Natural killer cell (primary cell): ENCODE measurements around the gene ANTXRL. TPM values are rescaled to one million over a fixed set of nuclear protein-coding genes. Genes with fewer than 3 reads are reported as not detected.
A peak's percentile ranks its signal among the peaks of the same experiment; 100 is the strongest.
"Not testable (repeated sequence)": the region's sequence is repeated elsewhere in the genome, so short reads cannot be mapped to it uniquely, and the experiment has no call there.

Source experiments
- ATAC-seq, 3 donors: fragments of 150-1000 bp in 2 of 3; fragments of 200-7000 bp in 1 of 3; cut with Tn5 transposase; 1 replicate in 1 of 3; 2 replicates in 2 of 3; pipeline ENCODE4 v1.10.0; 2021; ENCODE audit warnings: mild to moderate bottlenecking in 2 of 3, moderate library complexity in 2 of 3
- DNase-seq, 2 donors: peaks; one replicate each; pipeline versions ENCODE4 v3.0.0 to v3.0.0-alpha.2; 2013 to 2021; ENCODE audit warnings: mixed read lengths in 1 of 2
- H3K27ac ChIP-seq: one replicate; pipeline ENCODE4 v1.5.1; 2013; ENCODE audit warnings: mild to moderate bottlenecking, low read length
- H3K27me3 ChIP-seq: one replicate; pipeline ENCODE4 v1.6.1; 2013; ENCODE audit warnings: low read length; ENCODE audit not compliant: control insufficient read depth, insufficient read depth
- H3K36me3 ChIP-seq: one replicate; pipeline ENCODE4 v1.6.1; 2013; ENCODE audit warnings: low read length; ENCODE audit not compliant: control insufficient read depth, insufficient read depth
- H3K4me1 ChIP-seq: one replicate; pipeline ENCODE4 v1.6.1; 2013; ENCODE audit warnings: low read length; ENCODE audit not compliant: control insufficient read depth, insufficient read depth
- H3K4me3 ChIP-seq: one replicate; pipeline ENCODE4 v1.5.1; 2013; ENCODE audit warnings: low read length
- H3K9me3 ChIP-seq: one replicate; pipeline ENCODE4 v1.6.1; 2013; ENCODE audit warnings: low read length; ENCODE audit not compliant: control insufficient read depth, insufficient read depth
- H3K27ac Mint-ChIP-seq, 2 donors: one replicate each; pipeline ENCODE4 v1.8.0; 2022; ENCODE audit warnings: mild to moderate bottlenecking in 2 of 2, mixed read lengths in 2 of 2, moderate library complexity in 1 of 2
- H3K27me3 Mint-ChIP-seq, 2 donors: one replicate each; pipeline ENCODE4 v1.8.0; 2022; ENCODE audit warnings: low read depth in 2 of 2, mixed read lengths in 2 of 2
- H3K36me3 Mint-ChIP-seq: one replicate; pipeline ENCODE4 v1.8.0; 2022; ENCODE audit warnings: mixed read lengths
- H3K4me1 Mint-ChIP-seq, 2 donors: one replicate each; pipeline ENCODE4 v1.8.0; 2022; ENCODE audit warnings: mixed read lengths in 2 of 2
- H3K4me3 Mint-ChIP-seq: one replicate; pipeline ENCODE4 v1.8.0; 2022; ENCODE audit warnings: mild to moderate bottlenecking, moderate library complexity, mixed read lengths
- H3K9me3 Mint-ChIP-seq, 2 donors: one replicate each; pipeline ENCODE4 v1.8.0; 2022; ENCODE audit warnings: mixed read lengths in 2 of 2
- WGBS: methylation state at CpG from one replicate; pipeline ENCODE4 v1.1.7; 2013; ENCODE audit warnings: missing lambda C conversion rate; ENCODE audit not compliant: insufficient coverage; 5-methylcytosine and 5-hydroxymethylcytosine counted together
- intact Hi-C: fragments of 100-400 bp; cut with micrococcal nuclease; formaldehyde crosslinking; loops from one replicate; pipeline ENCODE4 v1.14.2; 2022
- total RNA-seq, 4 donors: library from RNA; stranded (reverse); fragments of 120-200 nt in 1 of 4; gene quantifications; one replicate each; pipeline versions ENCODE4 v1.2.3 to v1.2.4, GENCODE V29; 2013 to 2022
- TF ChIP-seq, protein P1 (sequence below): fragments of 200-600 bp; IDR thresholded peaks from one replicate; pipeline ENCODE4 v1.8.0; 2022; ENCODE audit warnings: antibody characterized with exemption

ANTXRL gene
- total RNA-seq, 3 donors from 2014 or later (not counting 1 experiment from before 2014, with no cell fraction given) = not detected

DNA sequence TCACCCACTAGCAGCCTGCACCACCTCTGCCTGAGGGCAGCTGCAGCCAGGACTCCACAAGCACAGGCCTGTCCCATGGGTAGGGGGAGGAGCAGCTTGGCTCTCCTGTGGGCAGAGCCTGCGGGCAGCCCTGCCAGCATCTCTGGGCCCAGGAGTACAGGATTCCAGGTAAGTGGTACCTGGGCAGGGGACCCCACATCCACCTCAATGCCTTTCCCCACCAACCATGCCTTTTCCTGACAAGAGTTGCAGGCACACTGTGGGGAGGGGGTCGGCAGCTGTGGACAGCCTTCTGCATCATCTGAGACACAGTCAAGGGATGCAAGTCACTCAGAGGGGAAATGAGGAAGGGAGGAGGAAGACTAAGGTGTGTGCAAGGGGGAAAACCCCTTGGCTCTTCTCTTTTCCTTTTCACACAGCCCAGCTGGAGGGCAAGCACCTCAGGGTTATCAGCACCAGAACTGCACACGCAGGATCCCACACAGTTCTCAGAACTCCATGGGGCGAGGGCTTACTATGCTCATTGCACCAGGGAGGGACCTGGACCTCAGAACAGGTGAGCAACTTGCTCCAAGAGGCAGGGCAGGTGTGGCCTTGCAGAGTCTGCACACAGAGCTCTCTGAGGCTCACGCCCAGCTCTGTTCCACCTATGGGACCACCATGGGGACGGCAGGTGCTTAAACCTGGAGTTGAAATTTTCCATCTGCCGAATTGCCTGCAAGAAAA is 16.5 kb upstream of the ANTXRL start:
- DNase-seq (peak in 1 of 2 donors; percentile 43), ATAC-seq (no peak)
- Mint-ChIP-seq H3K4me1 (peaks cover 0 to 6% of the 10 kb centered on the region in 2 donors), H3K27ac (peak overlapping the region in 1 of 2 donors; percentile 41), H3K27me3 (peaks cover 0 to 3% of the 10 kb centered on the region in 2 donors), H3K36me3 (no peaks in the 10 kb centered on the region), H3K4me3 (no peak overlapping the region), H3K9me3 (no peaks in the 10 kb centered on the region)
- Histone ChIP-seq H3K36me3 (no peaks in the 10 kb centered on the region), H3K4me3 (no peak overlapping the region), H3K27me3 (no peaks in the 10 kb centered on the region), H3K27ac (peak overlapping the region; percentile 68), H3K9me3 (no peaks in the 10 kb centered on the region), H3K4me1 (peaks cover 52% of the 10 kb centered on the region)
- TF ChIP-seq, protein P1, sequence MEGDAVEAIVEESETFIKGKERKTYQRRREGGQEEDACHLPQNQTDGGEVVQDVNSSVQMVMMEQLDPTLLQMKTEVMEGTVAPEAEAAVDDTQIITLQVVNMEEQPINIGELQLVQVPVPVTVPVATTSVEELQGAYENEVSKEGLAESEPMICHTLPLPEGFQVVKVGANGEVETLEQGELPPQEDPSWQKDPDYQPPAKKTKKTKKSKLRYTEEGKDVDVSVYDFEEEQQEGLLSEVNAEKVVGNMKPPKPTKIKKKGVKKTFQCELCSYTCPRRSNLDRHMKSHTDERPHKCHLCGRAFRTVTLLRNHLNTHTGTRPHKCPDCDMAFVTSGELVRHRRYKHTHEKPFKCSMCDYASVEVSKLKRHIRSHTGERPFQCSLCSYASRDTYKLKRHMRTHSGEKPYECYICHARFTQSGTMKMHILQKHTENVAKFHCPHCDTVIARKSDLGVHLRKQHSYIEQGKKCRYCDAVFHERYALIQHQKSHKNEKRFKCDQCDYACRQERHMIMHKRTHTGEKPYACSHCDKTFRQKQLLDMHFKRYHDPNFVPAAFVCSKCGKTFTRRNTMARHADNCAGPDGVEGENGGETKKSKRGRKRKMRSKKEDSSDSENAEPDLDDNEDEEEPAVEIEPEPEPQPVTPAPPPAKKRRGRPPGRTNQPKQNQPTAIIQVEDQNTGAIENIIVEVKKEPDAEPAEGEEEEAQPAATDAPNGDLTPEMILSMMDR = no peak
- 82% methylated on average over 6 of the region's 7 CpGs for WGBS
- intact Hi-C loops = no loop called here

DNA sequence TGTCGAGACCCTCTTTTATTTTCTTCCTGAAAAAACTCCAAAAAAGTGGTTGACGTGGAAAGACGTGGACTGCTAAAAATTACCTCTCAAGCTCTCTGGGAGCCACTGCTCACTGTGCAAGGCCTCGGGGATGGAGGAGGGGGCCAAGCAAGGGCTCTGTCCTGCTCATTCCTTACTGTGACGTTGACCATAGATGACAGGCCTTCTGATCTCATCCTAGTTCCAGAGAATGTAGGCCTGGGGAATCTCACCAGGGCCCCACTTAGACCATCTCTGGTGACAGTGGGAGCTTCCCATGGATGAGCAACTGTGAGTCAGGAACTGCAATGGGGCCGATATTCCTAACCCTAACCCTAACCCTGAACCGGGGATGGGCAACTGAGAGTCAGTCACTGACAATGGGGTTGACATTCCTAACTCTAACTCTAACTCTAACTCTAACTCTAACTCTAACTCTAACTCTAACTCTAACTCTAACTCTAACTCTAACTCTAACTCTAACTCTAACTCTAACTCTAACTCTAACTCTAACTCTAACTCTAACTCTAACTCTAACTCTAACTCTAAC is 15.8 kb upstream of the ANTXRL start:
- H3K4me3 ChIP-seq, ATAC-seq, H3K27ac ChIP-seq, H3K27ac Mint-ChIP-seq, DNase-seq, H3K27me3 ChIP-seq, H3K36me3 Mint-ChIP-seq, H3K4me3 Mint-ChIP-seq, intact Hi-C loops, H3K27me3 Mint-ChIP-seq, H3K9me3 ChIP-seq, H3K36me3 ChIP-seq, H3K9me3 Mint-ChIP-seq, H3K4me1 Mint-ChIP-seq: not testable (repeated sequence)
- 95% methylated on average over 7 of the region's 7 CpGs for WGBS
- H3K4me1 ChIP-seq = peaks cover 52% of the 10 kb centered on the region

DNA sequence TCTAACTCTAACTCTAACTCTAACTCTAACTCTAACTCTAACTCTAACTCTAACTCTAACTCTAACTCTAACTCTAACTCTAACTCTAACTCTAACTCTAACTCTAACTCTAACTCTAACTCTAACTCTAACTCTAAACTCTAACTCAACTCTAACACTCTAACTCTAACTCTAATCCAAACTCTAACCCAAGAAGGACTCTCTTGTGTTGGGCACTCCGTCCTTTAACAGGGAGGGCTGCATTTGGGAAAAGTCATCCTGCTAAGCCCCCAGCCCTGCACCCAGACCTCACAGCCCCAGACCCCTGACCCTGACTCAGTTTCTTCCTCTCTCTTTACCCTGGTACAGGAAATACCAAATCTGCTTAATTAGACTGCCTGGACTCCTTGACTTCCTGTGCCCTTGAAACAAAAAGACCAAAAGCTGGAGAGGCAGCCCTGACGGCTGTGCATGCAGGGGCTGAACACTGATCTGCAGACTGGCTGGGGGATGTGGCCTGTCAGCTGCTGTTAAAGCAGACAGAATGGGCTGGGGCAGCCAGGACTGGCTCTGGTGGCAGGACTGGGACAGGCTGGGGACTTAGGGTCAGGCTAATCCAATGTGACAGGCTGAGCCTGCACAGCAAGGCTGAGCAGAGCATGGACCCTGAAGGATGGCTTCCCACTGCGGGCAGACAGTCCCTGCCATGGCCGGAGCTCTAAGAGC is 14.8 kb upstream of the ANTXRL start:
- H3K36me3 Mint-ChIP-seq, H3K36me3 ChIP-seq, H3K27me3 ChIP-seq, H3K9me3 Mint-ChIP-seq, intact Hi-C loops, H3K27ac Mint-ChIP-seq, H3K4me1 Mint-ChIP-seq, H3K4me3 ChIP-seq, ATAC-seq, H3K9me3 ChIP-seq, H3K27ac ChIP-seq, H3K4me3 Mint-ChIP-seq: not testable (repeated sequence)
- peaks cover 47% of the 10 kb centered on the region for H3K4me1 ChIP-seq
- 76% methylated on average over 4 of the region's 4 CpGs for WGBS
- peaks cover 6 to 15% of the 10 kb centered on the region in 2 donors for H3K27me3 Mint-ChIP-seq
- DNase-seq = peak in 1 of 2 donors; percentile 36

DNA sequence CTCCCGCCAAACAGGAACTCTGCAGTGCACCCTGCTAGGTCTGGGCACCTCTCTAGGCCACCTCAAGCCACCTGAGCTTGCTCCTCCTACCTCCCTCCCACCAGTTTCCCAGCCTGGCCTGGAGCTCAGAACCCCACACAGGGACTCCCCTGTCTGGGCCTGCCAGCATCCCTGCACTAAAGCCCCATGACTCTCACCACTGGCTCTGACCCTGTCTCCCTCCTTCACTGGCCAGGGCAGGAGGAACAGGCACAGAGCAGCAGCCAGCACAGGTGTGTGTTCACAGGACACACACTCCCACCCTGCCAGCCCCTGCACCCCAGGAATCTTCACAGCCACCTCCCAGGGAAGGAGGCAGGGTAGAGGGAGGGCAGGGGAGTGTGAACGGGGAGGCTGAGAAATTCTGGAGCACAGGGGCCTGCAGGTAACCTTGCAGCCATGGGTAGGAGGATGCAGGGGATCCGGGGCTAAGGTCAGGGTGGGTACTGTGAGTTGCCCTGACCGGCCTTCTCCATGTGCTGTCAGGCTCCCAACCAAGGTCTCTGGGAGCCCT is 13.9 kb upstream of the ANTXRL start:
- Mint-ChIP-seq H3K4me1 (peaks cover 0 to 6% of the 10 kb centered on the region in 2 donors), H3K36me3 (no peaks in the 10 kb centered on the region), H3K4me3 (no peak overlapping the region), H3K27ac (no peak overlapping the region), H3K27me3 (peaks cover 6 to 22% of the 10 kb centered on the region in 2 donors), H3K9me3 (no peaks in the 10 kb centered on the region)
- H3K27ac ChIP-seq = no peak overlapping the region
- H3K36me3 ChIP-seq = no peaks in the 10 kb centered on the region
- H3K4me3 ChIP-seq = no peak overlapping the region
- H3K9me3 ChIP-seq = no peaks in the 10 kb centered on the region
- TF ChIP-seq, protein P1 = no peak
- H3K4me1 ChIP-seq = peaks cover 40% of the 10 kb centered on the region
- intact Hi-C loops = no loop called here
- 81% methylated on average over 4 of the region's 4 CpGs for WGBS
- ATAC-seq (no peak), DNase-seq (no peak)
- no peaks in the 10 kb centered on the region for H3K27me3 ChIP-seq
